ENCODE results near the gene INTS11. TPM values are rescaled to one million over a fixed set of nuclear protein-coding genes. Genes with fewer than 3 reads are reported as not detected.

INTS11 gene
- total and polyA plus RNA-seq, 2 of the 13 experiments (the other 11 are each of a cell fraction or from before 2014, with no cell fraction given): 52.8 to 94.8 TPM

DNA sequence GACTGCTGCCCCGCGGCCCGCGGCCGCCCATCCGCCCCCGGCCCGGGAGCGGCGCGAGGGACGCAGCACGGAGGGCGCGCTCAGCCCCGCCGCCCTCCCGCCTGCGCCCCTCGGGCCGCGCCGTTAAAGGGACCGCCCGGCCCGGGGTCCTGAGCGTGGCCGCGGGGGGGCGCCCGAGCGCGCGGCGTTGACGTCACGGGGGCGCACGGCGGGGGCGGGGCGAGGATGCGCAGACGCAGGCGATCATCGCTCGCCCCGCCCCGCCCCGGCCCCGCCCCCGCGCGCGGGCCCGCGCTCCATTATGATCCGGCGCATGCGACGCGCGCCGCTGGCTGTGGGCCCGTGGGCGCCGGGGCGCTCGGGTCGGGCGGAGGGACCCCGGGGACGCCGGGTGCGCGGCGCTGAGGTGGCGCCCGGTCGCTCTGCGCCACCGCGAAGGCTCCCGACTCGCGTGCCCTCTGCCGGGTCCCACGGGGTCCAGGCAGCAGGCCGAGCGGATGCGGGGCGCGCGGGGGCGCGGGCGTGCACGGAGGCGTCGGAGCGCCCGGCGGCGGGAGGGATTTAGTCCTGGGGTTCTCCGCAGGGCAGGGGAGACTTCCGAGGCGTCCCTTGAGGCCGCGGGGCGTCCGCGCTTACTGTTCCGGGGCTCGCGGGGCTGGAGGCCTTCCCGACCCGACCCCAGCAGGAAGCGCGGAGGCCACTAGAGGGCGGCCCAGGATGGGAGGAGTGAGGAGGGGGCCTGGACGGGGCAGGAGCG, 25.0 kb upstream of the INTS11 start, which contains the start of gene DVL1 (continued):
- no peak for TF ChIP-seq ZNF432 (CRISPR knock-in tag; IDR thresholded peaks at IDR 0.05; ENCODE audit: borderline replicate concordance)
- TF ChIP-seq ZNF563 (CRISPR knock-in tag; IDR thresholded peaks at IDR 0.05): 0 out of 2 replicates have a peak, but pooled peaks have one; percentile 35
- TF ChIP-seq, protein P1, sequence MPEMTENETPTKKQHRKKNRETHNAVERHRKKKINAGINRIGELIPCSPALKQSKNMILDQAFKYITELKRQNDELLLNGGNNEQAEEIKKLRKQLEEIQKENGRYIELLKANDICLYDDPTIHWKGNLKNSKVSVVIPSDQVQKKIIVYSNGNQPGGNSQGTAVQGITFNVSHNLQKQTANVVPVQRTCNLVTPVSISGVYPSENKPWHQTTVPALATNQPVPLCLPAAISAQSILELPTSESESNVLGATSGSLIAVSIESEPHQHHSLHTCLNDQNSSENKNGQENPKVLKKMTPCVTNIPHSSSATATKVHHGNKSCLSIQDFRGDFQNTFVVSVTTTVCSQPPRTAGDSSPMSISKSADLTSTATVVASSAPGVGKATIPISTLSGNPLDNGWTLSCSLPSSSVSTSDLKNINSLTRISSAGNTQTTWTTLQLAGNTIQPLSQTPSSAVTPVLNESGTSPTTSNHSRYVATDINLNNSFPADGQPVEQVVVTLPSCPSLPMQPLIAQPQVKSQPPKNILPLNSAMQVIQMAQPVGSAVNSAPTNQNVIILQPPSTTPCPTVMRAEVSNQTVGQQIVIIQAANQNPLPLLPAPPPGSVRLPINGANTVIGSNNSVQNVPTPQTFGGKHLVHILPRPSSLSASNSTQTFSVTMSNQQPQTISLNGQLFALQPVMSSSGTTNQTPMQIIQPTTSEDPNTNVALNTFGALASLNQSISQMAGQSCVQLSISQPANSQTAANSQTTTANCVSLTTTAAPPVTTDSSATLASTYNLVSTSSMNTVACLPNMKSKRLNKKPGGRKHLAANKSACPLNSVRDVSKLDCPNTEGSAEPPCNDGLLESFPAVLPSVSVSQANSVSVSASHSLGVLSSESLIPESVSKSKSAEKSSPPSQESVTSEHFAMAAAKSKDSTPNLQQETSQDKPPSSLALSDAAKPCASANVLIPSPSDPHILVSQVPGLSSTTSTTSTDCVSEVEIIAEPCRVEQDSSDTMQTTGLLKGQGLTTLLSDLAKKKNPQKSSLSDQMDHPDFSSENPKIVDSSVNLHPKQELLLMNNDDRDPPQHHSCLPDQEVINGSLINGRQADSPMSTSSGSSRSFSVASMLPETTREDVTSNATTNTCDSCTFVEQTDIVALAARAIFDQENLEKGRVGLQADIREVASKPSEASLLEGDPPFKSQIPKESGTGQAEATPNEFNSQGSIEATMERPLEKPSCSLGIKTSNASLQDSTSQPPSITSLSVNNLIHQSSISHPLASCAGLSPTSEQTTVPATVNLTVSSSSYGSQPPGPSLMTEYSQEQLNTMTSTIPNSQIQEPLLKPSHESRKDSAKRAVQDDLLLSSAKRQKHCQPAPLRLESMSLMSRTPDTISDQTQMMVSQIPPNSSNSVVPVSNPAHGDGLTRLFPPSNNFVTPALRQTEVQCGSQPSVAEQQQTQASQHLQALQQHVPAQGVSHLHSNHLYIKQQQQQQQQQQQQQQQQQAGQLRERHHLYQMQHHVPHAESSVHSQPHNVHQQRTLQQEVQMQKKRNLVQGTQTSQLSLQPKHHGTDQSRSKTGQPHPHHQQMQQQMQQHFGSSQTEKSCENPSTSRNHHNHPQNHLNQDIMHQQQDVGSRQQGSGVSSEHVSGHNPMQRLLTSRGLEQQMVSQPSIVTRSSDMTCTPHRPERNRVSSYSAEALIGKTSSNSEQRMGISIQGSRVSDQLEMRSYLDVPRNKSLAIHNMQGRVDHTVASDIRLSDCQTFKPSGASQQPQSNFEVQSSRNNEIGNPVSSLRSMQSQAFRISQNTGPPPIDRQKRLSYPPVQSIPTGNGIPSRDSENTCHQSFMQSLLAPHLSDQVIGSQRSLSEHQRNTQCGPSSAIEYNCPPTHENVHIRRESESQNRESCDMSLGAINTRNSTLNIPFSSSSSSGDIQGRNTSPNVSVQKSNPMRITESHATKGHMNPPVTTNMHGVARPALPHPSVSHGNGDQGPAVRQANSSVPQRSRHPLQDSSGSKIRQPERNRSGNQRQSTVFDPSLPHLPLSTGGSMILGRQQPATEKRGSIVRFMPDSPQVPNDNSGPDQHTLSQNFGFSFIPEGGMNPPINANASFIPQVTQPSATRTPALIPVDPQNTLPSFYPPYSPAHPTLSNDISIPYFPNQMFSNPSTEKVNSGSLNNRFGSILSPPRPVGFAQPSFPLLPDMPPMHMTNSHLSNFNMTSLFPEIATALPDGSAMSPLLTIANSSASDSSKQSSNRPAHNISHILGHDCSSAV (CRISPR knock-in tag; IDR thresholded peaks at IDR 0.05; ENCODE audit: borderline replicate concordance): no peak
- no peak for TF ChIP-seq ZNF513 (CRISPR knock-in tag; conservative IDR thresholded peaks at IDR 0.05)
- TF ChIP-seq, protein P2, sequence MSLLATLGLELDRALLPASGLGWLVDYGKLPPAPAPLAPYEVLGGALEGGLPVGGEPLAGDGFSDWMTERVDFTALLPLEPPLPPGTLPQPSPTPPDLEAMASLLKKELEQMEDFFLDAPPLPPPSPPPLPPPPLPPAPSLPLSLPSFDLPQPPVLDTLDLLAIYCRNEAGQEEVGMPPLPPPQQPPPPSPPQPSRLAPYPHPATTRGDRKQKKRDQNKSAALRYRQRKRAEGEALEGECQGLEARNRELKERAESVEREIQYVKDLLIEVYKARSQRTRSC (CRISPR knock-in tag; IDR thresholded peaks at IDR 0.05; ENCODE audit: low read depth): no peak
- TF ChIP-seq SIN3A (IDR thresholded peaks at IDR 0.05; ENCODE audit: borderline replicate concordance, low read depth, low read length): no peak
- no peak for TF ChIP-seq ZFP90 (CRISPR knock-in tag; IDR thresholded peaks at IDR 0.05; ENCODE audit: borderline replicate concordance)
- no peak for TF ChIP-seq TRIM22 (IDR thresholded peaks at IDR 0.05)
- TF ChIP-seq NR2C2 (CRISPR knock-in tag; IDR thresholded peaks at IDR 0.05; ENCODE audit: borderline replicate concordance): 0 out of 2 replicates have a peak, but pooled peaks have one; percentile 27
- TF ChIP-seq ZBTB38 (CRISPR knock-in tag; IDR thresholded peaks at IDR 0.05): peak; percentile 21; the same call in 1 of the 2 replicates
- TF ChIP-seq ZNF784 (CRISPR knock-in tag; IDR thresholded peaks at IDR 0.05; ENCODE audit: borderline replicate concordance): no peak
- TF ChIP-seq ZBTB26 (CRISPR knock-in tag; IDR thresholded peaks at IDR 0.05; ENCODE audit: borderline replicate concordance): no peak
- no peak for TF ChIP-seq ZNF382 (CRISPR knock-in tag; IDR thresholded peaks at IDR 0.05; ENCODE audit: borderline replicate concordance)
